SKM-1 treated with dmso at 0.1 percent for 144 hours (cell line): ENCODE results near the gene DYRK1B.

ENCODE experiments used
- DNase-seq: peaks from one replicate; lab custom pipeline; 2025; ENCODE audit not compliant: unreplicated experiment; lab: John Stamatoyannopoulos, UW

The DYRK1B gene

GRCh38 chr19:39864118-39864517 lies 30.2 kb upstream of the DYRK1B start:
- DNase-seq: no peak

DNA sequence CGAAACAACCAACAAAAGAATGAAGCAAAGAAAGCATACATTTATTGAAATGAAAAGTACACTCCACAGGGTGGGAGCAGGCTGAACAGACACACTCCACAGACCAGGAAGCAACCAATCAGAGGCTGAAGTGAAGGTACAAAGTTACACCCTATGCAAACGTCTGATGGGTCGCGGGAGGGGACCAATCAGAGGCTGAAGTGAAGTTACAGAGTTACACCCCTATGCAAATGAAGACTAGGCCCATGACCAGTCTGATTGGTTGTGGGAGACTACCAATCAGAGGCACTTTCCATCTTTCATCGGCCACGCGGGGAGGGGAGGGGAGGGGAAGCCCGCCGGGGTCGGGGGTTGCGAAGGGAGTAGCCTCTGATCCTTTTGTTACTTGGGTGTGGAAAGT lies 24.6 kb upstream of the DYRK1B start:
- DNase-seq: no peak

DNA sequence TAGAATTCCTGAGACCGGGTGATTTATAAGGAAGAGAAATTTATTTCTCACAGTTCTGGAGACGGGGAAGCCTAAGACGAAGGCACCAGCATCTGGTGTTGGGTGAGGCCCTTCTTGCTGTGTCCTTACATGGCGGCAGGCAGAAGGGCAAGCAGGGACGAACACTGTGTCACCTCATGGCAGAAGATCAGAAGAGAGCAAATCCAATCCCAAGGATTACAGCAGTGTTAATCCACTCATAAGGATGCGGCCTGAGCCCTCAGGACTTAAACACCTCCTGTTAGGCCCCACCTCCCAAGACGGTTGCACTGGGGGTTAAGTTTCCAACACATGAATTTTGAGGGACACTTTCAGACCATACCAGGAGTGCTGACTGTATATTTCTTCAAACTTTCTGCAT lies 18.9 kb upstream of the DYRK1B start:
- no peak for DNase-seq

DNA sequence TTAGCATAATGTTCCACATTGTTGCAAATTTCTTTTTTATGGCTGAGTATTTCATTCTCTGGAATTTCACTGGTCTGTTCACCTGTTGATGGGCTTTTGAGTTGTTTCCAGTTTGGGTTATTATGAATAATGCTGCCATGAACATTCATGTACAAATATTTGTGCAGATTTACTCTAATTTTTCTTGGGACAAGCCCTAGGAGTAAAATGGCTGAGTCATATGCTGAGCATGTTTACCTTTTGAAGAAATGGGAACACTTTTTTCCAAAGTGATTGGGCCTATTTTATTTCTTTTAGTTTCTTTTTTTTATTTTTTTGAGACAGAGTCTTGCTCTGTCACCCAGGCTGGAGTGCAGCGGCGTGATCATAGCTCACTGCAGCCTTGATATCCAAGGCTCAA lies 16.9 kb upstream of the DYRK1B start:
- no peak for DNase-seq

DNA sequence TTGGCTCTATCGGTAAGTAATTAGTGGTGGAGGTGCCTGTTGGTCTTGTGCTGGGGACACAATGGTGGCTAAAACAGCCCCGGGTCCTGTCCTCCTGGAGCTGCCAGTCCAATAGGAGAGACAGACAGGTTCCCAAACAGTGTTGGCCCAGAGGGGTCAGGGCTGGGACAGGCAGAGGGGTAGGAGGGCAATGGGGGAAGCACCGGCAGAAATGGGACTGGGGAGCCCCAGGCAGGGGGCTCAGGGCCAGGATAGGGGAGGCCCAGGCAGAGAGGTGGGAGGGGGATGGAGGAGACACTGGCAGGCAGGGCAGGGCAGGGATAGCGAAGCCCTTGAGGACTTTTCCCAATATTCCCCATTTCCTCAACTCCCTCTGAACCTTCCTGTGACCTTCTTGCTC lies 14.4 kb upstream of the DYRK1B start:
- DNase-seq: no peak

DNA sequence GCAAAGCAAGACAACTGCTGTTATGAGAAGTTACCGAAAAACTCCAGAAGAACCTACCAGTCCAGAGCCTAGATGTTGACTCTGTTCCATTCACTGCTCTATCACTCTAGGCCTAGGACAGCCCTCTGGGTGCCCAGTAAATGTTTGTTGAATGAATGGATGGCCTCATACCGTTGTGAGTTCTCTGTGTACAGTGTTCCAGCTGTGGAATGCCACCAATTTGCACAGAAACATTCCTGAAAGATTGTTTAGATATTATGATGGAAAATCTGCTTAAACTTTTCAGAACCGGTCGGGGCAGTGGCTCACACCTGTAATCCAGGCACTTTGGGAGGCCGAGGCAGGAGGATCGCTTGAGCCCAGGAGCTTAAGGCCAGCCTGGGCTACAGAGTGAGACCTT lies 13.6 kb upstream of the DYRK1B start:
- no peak for DNase-seq

DNA sequence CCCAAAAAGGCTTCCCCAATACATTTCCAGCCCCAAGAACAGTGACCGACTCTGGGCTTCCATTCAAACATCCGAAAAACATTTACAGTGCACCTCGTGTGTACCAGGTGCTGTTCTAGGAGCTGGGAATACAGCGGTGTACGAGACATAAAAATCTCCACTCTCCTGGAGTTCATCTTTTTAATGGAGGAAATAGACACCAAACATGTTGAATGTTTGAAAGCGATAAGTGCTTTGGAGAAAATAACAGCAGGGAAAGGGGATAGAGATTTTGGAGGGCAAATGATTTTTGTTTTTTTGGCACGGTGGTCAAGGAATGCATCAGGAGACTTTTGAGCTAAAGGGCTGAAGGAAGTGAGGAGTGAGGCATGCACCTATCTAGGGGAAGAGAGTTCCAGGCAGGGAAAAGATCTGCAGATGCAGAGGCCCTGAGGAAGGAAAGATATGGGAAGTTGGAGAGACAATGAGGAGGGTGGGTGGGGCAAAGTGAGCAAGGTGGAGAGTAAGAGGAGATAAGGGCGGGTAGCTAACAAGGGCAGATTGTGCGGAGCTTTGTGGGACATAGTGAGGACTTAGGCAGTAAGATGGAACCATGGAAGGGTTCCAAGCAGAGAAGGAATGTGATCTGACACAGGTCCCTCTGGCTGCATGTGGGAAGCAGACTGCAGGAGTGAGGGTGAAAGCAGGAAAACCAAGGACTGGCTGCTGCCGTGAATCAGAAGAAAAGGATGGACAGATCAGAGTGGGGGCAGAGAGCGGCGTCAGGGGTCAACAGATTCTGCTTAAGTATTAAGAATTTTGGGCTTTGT lies 12.9 kb upstream of the DYRK1B start:
- DNase-seq: no peak

GRCh38 chr19:39845933-39846677 lies 12.1 kb upstream of the DYRK1B start, which contains the start of gene FBL:
Gene FBL (minus strand): TSS chr19:39846379. CDS start chr19:39846300, 79 bp downstream.
- peak; percentile 88 for DNase-seq

DNA sequence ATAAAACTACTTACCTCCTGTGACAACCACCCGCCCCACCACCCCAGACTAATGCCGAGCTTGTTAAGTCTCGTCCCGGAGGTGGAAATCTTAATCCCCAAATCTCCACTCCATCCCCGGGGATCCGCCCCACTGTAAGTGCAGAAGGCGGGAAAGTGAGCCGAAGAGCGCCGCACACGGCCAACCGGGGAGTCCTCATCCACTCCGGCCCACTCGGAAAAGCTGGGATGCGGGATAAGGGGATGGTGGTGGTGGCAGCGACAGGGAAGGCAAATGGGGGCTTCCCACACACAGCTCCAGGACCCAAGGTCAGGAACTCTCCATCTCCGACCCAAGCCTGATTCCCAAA lies 11.6 kb upstream of the DYRK1B start:
- DNase-seq: no peak

DNA sequence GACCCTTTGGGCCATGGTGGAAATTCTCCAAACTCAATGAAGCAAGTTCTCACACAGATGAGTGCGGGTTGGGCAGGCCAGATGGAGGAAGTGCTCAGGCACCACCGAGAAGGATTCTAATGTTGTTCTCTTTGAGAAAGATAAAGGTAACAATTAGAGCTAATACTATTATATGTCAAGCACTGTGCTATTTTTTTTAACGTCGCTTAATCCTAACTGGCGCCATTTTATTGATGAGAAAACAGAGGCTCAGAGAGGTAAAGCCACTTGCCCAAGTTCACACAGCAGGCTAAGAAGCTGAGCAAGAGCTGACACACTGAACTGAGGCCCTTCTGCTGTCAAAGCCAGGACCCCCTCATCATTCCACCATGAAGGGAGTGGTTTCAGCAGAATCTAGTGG lies 11.2 kb upstream of the DYRK1B start:
- no peak for DNase-seq

DNA sequence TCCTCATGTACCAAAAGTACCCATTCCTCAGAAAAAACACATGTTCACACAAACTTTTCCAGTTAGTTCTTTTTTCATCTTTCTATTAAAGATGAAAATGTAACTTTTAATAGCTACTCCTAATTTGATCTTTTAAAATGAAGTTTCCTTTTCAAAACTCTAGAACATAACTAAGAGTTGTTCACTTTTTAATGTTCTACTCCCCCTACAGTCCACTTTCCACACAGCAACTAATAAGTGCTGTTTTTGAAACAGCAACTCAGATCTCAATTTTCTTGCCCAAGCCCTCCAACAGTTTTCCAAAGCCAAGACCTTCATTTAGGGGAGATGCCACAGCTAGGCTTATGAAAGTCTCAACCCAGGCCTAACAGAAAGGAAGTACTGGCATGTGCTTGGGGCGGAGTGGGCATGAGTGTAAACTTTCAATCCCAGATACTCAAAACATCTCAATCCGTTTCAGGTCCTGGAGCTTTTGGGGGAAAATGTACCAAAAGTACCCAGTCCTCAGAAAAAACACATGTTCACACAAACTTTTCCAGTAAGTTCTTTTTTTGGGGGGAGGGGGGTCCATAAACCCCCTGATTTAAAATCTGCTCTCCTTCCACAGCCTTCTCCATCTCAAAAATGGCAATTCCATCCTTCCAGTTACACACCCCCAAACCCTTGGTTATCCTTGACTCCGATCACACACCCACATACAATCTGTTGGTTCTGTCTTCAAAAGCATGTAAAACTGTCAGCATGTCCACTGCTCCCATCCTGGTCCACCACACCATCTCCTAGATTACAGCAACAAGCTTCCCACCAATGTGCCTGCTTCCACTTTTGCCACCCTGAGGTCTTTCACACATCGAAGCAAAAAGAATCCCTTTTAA lies 10.2 kb upstream of the DYRK1B start:
- DNase-seq: peak; percentile 53

- no peak for DNase-seq
Observed at GRCh38 chr19:39842693-39843435, 8.9 kb upstream of the DYRK1B start.

DNA sequence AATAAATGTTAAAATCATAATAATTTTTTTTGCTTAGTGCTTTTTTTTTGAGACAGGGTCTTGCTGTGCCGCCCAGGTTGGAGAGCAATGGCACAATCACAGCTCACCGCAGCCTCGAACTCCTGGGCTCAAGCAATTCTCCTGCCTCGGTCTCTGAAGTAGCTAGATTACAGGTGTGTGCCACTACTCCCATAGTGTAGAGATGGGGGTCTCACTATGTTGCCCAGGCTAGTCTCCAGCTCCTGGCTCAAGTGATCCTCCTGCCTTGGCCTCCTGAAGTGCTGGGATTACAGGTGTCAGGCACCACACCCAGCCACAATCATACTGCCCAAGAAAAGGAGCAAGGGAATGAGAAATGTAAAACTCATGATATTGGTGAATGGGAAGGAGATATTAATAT lies 7.1 kb upstream of the DYRK1B start:
- DNase-seq: no peak

DNA sequence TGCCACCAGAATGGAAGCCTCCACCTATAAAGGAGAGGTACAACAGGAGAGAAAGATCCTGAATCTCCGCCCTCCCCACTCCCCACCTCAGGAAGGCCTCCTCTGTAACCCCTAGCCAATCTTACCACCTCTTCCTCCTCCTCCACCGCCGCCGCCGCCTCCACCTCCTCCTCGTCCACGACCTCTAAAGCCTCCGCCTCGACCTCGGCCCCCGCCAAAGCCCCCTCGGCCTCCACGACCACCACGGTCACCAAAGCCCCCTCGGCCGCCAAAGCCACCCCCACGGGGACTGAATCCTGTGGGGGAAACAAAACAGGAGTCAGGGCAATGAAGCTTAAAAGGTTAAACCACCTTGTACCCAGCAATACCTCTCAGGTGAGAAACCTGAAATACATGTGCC lies 6.5 kb upstream of the DYRK1B start:
- no peak for DNase-seq

DNA sequence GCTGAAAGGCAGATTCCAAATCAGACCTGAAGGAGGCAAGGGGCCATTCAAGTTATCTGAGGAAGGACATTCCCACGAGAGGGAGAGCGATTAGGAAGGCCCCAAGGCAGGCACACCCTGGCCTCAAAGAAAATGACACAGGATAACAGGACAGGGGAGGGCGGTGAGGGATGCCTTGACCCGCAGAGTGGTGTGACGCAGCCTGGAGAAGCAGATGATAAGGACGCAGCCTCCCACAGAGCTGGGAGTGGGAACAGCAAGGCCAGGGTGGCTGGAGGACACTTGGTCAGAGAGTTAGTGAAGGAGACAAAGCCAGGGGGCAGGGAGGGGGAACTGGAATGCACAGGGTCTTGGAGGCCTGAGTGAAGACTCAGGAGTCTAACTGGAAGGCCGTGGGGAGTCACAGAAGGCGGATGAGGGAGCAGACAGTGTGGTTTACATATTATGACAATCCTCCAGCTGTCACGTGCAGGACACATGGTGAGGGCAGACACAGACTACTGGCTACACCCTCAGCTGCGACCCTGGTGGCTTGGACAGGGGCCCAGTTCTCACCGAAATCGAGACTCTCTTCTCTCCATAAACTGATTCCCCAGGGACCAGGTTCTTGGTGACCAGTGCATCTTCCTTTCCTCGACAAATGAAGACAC lies 5.8 kb upstream of the DYRK1B start:
- DNase-seq: no peak

DNA sequence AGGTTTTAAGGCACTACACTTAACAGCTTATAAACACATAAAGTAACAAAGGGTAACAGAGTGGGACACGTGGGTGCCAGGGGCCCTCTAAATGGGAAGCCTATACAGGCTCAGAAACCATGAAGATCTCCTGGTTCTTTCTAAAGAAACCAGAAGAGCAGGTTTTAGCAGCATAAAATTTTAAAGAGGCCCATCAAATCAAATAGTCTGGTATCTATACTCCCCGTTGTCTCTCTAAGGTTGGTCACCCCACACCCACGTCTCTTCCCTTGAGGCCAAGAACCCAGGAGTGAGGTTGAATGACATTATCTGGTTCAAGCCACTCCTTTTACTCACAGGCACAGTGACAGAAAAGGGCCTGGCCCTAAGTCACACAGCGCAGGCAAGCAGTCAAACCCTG lies 4.6 kb upstream of the DYRK1B start:
- no peak for DNase-seq

- no peak for DNase-seq
Observed at GRCh38 chr19:39837978-39838377, 4.0 kb upstream of the DYRK1B start.

DNA sequence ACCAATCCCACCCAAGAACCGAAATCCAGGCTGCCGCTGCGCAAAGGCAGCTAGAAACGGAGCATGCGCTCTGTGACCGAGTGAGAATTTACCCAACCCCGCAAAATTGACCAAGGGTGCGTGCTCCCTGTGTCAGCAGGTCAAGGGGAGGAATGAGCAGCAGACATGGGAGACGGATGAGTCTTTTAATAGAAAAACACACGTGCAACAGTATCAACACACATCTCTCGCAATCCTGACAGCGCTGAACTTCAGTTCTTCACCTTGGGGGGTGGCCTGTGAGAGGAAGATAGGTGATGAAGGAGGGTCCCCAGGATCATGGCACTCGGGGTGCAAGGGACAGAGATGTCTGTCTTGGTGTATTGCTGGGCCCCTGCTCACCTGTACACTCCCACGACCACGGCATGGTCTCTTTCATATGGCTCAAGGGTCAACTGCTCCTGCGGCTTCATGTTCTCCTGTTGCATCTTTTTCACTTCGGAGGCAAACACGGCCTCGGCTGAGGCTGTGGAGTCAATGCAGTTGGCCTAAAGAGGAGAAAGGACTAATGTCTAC lies 402 bp upstream of the DYRK1B start:
- DNase-seq: no peak

- no peak for DNase-seq
Observed at GRCh38 chr19:39833160-39833463, 850 bp downstream of the DYRK1B start.

- DNase-seq: no peak
Observed at GRCh38 chr19:39832341-39833083, 1.4 kb downstream of the DYRK1B start.
